Neural cell (in vitro differentiated cells): ENCODE measurements around the gene ADM2.

ENCODE experiments used
- CTCF ChIP-seq: fragments of 450-650 bp; IDR thresholded peaks from 2 replicates; pipeline ENCODE4 v1.5.1; 2014; ENCODE audit warnings: antibody characterized with exemption, mild to moderate bottlenecking, moderate library complexity; ENCODE audit not compliant: poor library complexity, severe bottlenecking
- EZH2 ChIP-seq: fragments of 200-600, 300-800 bp; shearing (Covaris generic), sonication (generic); IDR thresholded peaks from 2 replicates; pipeline ENCODE4 v1.6.1; 2014; ENCODE audit warnings: antibody characterized with exemption, low read length, borderline replicate concordance, mild to moderate bottlenecking; ENCODE audit not compliant: insufficient read depth, poor library complexity, severe bottlenecking
- MXI1 ChIP-seq: fragments of 450-650 bp; conservative IDR thresholded peaks from 2 replicates; pipeline ENCODE4 v1.6.1; 2014; ENCODE audit warnings: antibody characterized with exemption, mild to moderate bottlenecking; ENCODE audit not compliant: poor library complexity, severe bottlenecking
- REST ChIP-seq: IDR thresholded peaks from 2 replicates; pipeline ENCODE4 v1.6.1; 2012; ENCODE audit warnings: borderline replicate concordance

GRCh38 chr22:50481045-50481439, 301 bp upstream of the ADM2 start:
- no peak for TF ChIP-seq CTCF
- TF ChIP-seq EZH2: no peak
- TF ChIP-seq MXI1: no peak
- TF ChIP-seq REST: no peak
